HG02571 (cell line): ENCODE results near the gene NMD3.

Experiments used
- ATAC-seq: cut with Tn5 transposase; IDR thresholded peaks from one replicate; pipeline ENCODE4 v1.9.1; 2021; ENCODE audit warnings: mild to moderate bottlenecking, moderate library complexity; ENCODE audit not compliant: unreplicated experiment

The NMD3 gene

GRCh38 chr3:161230621-161231171 lies 9.6 kb downstream of the NMD3 start:
- ATAC-seq: no peak

DNA sequence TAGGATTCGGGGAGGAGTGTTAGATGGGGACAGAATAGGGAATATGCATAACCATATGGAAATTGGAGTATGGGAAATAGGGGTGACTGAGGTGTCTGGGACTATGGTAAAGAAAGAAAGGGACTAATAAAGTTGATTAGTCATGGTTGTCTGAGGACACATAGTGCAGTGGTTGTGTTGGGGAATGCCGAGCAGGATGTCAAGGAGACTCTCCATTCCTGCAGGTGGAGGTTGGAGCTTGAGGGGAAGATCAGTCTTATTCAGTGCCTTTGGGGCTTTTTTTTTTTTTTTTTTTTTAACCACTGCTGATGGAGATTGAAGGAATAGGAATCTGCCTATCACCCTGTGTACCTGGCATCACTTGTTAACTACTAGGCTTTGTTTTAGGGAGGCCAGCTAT lies 10.8 kb downstream of the NMD3 start:
- ATAC-seq: no peak

DNA sequence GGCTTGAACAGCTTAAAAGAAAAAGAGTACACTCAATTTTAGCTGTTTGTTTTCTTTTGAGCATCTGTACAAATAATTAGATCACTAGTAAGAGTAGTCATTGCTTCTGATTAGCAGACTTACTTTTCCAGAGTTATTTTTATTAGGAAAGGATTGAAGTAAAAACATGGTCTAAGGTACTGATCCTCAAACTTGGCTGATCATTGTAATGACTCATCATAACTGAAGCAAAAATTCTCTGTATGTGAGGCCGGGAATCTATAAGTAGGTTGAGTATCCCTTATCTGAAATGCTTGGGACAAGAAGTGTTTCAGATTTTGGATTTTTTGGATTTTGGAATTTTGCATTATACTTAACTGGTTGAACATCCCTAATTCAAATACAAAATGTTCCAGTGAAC lies 12.4 kb downstream of the NMD3 start:
- no peak for ATAC-seq

- no peak for ATAC-seq
Observed at GRCh38 chr3:161236240-161236639, 15.1 kb downstream of the NMD3 start.

GRCh38 chr3:161239700-161240099 lies 18.6 kb downstream of the NMD3 start:
- no peak for ATAC-seq

DNA sequence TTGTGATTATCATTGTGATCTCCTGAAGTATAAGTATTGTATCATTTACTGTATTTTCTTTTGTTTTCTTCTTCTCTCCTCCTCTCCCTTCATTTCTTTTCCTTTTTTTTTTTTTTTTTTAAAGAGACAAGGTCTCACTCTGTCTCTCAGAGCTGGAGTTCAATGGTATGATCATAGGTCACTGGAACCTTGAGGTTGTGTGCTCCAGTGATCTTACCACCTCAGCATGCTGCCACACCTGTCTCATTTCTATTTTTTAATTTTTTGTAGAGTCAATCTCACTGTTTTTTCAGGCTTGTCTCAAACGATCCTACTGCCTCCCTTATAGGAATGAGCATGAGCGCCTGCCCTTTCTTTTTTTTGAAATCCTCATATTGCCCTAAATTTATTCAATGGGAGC lies 23.4 kb downstream of the NMD3 start:
- no peak for ATAC-seq

- no peak for ATAC-seq
Observed at GRCh38 chr3:161247049-161247448, 25.9 kb downstream of the NMD3 start.

- no peak for ATAC-seq
Observed at GRCh38 chr3:161250116-161250515, 29.0 kb downstream of the NMD3 start.

- ATAC-seq: no peak
Observed at GRCh38 chr3:161251716-161252115, 30.6 kb downstream of the NMD3 start.

DNA sequence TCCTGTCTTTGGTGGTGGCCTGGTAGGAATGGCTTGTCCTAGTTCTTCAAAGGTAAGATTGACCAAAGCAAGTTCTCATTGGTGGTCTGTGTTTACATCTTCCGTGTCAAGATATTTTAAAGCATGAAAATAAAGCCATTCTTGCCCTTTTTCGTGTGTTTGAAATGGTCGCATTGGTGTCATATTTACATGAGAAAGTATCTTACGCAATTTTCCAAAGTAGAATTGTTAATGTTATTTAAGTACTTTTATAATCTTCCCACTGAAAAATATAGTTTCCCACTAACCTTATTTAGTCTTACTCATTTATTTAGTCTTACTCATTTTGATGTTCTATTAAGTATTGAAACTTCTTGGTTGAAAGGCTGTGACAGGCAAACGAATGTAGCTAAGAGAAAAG lies 31.0 kb downstream of the NMD3 start:
- no peak for ATAC-seq

- no peak for ATAC-seq
Observed at GRCh38 chr3:161253711-161254110, 32.6 kb downstream of the NMD3 start.

GRCh38 chr3:161254861-161255260 lies 33.8 kb downstream of the NMD3 start:
- ATAC-seq: no peak

- ATAC-seq: no peak
Observed at GRCh38 chr3:161263057-161263456, 41.9 kb downstream of the NMD3 start.

DNA sequence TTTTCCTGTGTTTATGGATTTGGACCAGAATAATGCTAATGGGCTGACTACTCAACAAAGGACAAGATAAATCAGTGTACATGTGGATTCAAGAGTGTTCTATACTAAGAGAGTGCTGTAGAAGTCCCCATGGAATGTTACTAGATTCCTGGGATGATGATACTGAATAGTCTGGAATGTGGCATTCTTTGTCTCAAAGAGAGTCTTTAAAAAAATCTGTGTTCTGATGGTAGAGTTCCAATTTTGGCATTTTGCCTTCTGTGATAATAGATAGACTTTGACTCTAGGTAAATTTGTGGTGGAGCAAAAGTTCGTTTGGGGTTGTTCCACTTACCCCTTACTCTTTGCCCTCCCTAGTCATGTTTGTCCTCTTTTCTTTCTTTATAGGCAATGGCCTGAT lies 43.7 kb downstream of the NMD3 start:
- no peak for ATAC-seq

DNA sequence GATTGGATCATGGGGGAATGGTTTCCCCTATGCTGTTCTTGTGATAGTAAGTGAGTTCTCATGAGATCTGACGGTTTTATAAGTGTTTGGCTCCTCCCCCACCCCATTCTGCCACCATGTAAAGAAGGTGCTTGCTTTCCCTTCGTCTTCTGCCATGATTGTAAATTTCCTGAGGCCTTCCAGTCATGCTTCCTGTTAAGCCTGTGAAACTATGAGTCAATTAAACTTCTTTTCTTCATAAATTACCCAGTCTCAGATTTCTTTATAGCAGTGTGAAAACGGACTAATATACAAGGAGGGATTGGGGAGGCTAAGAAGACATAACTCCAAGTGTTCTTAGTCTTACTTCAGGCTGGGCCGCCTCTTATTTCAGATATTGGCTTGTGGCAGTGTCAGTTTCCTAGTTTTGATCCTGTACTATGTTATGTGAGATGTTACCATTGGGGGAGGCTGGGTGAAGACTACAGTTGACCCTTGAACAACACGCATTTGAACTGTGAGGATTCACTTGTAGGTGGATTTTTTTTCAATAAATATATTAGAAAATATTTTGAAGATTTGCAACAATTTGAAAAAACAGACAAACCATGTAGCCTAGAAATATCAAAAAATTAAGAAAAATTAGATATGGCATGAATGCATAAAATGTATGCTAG lies 44.9 kb downstream of the NMD3 start:
- no peak for ATAC-seq

GRCh38 chr3:161266731-161267150 lies 45.6 kb downstream of the NMD3 start:
- no peak for ATAC-seq

GRCh38 chr3:161267646-161268045 lies 46.5 kb downstream of the NMD3 start:
- no peak for ATAC-seq

DNA sequence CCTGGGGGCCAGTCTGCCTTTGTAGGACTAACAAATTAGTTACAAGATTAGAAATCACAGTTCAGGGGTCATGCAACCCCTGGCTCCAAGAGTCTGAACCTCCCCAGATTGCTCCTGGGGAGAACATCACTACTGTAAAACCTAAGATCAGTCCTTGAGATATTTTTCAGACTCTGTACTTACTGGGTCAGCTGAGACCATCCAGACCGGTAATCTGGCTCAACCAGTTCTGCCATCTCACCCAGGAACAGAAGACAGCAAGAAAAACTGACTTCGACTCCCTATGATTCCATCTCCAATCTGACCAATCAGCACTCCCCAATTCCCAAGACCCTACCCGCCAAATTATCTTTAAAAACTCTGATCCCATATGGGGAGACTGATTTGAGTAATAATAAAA lies 47.5 kb downstream of the NMD3 start:
- no peak for ATAC-seq

DNA sequence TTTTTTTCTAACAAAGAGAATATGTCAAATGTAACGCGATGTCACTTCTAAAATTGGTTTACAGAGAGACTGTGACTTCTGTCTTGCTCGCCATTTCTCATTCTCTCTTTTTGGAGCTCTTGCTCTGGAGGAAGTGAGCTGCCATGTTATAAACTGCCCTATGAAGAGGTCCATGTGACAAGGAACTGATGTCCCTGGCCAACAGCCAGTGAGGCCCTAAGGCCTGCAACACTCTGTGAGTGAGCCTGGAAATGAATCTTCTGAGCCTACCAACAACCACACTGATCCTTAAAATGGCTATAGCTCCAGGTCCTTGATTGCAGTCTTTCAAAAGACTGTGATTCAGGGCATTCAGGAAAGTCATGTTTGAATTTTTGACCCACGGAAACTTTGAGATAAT lies 49.9 kb downstream of the NMD3 start:
- ATAC-seq: no peak

- ATAC-seq: no peak
Observed at GRCh38 chr3:161271646-161272045, 50.5 kb downstream of the NMD3 start.

GRCh38 chr3:161272524-161272923 lies 51.4 kb downstream of the NMD3 start:
- ATAC-seq: no peak

- ATAC-seq: no peak
Observed at GRCh38 chr3:161273589-161274218, 52.6 kb downstream of the NMD3 start.
